C4-2B (cell line): ENCODE data around the gene LDLR.

Source experiments
- CTCF ChIP-seq: fragments of 450-650 bp; conservative IDR thresholded peaks from 2 replicates; pipeline ENCODE4 v1.5.1; 2017; ENCODE audit warnings: mild to moderate bottlenecking
- ZFX ChIP-seq: fragments of 450-650 bp; IDR thresholded peaks from 2 replicates; pipeline ENCODE4 v1.6.1; 2017

DNA sequence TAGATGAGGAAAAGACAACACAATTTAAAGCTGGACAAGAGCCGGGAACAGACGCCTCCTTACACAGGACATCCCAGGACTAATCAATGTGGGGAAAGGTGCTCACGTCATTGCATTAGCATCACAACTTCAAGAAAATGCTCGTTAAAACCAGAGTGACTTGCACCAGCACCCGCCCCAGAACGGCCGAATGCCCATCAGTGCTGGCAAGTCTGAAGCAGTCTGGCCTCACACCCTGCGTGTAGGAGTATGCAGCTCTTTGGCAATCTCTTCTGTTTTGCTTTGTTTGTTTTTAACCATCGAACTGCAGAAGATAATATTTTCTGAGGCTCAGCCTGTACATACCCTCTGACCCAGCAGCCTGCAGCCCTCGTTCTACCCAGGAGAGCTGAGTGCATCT lies 44.8 kb upstream of the LDLR start:
- TF ChIP-seq CTCF (no peak), ZFX (no peak)
